HG02938 (cell line): Measurements from ENCODE around the gene POLD3.

Experiments
- ATAC-seq: cut with Tn5 transposase; IDR thresholded peaks from one replicate; pipeline ENCODE4 v1.9.1; 2021; ENCODE audit warnings: mild to moderate bottlenecking, moderate library complexity; ENCODE audit not compliant: unreplicated experiment

POLD3 gene

DNA sequence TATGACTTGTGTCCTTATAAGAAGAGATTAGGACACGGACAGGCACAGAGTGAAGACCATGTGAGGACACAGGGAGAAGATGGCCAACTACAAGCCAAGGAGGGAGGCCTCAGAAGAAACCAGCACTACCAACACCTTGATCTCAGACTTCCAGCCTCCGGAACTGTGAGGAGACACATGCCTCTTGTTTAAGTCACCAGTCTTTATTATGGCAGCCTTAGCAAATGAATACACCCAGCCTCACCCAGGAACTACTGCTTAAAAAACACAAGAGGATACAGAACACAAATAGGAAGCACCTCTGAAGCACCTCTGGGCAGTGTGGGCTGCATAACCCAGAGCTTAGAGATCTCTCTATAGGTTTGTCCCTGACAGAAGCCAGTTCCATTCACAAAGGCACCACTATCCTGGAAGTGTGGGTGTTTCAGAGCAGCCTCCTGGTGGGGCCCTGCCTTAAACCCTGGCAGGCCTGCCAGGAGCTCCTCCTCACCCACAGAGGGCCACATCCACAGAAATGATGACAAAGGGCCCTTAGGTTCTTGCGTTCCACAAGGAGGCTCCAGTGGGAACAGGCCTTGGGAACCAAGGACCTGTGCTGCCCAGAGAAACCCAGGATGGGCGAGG is 80.1 kb downstream of the POLD3 start:
- no peak for ATAC-seq

GRCh38 chr11:74672956-74673692 is 80.7 kb downstream of the POLD3 start:
- no peak for ATAC-seq

- ATAC-seq: no peak
Measured at GRCh38 chr11:74673693-74674360, 81.4 kb downstream of the POLD3 start.

DNA sequence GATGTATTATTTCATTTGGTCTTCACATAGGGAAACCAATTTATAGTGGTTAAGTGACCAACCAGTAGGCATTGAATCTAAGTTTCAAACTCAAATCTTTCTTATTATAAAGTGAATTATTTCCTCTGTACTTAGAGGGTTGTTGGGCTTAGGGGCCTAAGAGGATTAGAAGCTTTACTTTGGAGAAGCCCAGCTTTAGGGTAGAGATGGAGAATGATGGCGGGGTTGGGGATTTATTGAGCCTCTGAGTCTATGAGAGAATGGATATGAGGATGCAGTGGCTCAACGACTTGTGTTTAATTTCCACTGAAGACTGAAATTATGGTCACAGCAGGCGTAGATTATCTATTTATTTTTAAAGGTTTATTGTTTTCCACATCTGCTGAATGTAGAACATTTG is 83.4 kb downstream of the POLD3 start:
- ATAC-seq: no peak

DNA sequence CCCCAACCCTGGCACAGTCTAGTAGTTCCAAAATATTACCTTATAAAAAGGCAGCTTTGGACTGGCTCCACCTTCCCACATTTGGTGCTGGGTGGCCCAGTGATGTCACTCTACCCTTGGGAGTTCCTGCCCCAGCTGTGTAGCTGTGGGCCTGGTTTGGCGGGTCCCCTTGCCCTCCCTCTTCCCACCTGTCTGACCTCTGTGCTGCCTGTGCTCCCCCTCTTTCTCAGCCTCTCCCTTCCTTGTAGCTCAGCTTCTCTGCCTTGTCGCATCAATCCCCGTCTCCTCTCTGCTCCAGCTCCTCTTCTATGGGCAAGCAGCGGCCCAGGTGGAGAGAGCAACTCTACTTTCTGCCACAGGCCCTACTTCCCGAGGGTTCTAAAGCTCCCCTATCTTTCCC is 84.2 kb downstream of the POLD3 start:
- no peak for ATAC-seq

DNA sequence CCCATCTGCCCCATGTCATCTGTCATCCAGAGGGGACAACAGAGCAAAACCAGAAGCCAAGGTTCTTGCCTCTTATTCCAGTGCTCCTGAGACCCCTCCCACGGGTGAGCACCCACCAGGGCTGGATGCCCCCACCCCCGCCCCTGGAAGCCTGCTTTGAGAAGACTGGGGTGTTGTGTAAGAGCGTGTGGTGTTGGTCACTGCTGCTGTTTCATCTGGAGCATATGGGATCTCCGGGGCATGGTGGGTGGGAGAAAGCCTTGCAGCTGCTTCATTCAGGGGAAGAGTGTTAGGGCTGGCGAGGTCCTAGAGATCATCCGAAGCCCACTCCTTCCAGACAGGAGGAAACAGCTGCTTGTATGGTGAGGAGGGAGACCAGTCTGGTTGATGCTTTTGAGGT is 84.7 kb downstream of the POLD3 start:
- ATAC-seq: no peak

DNA sequence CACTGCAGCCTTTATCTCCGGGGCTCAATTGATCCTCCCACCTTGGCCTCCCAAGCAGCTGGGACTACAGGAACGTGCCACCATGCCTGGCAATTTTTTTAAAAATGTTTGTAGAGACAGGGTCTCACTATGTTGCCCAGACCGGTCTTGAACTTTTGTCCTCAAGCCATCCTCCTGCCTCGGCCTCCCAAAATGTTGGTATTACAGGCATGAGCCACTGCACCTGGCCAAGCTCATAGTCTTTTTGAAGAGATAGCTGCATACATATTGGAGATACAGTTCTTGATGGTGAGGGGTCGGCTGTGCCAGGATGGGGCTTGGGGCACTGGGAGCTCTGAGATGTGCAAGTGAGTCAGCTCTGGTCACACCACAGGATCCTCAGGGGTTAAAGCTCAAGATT is 85.7 kb downstream of the POLD3 start:
- ATAC-seq: no peak

GRCh38 chr11:74678591-74679512 is 86.5 kb downstream of the POLD3 start:
- no peak for ATAC-seq

- ATAC-seq: no peak
Measured at GRCh38 chr11:74679513-74679865, 87.1 kb downstream of the POLD3 start.

DNA sequence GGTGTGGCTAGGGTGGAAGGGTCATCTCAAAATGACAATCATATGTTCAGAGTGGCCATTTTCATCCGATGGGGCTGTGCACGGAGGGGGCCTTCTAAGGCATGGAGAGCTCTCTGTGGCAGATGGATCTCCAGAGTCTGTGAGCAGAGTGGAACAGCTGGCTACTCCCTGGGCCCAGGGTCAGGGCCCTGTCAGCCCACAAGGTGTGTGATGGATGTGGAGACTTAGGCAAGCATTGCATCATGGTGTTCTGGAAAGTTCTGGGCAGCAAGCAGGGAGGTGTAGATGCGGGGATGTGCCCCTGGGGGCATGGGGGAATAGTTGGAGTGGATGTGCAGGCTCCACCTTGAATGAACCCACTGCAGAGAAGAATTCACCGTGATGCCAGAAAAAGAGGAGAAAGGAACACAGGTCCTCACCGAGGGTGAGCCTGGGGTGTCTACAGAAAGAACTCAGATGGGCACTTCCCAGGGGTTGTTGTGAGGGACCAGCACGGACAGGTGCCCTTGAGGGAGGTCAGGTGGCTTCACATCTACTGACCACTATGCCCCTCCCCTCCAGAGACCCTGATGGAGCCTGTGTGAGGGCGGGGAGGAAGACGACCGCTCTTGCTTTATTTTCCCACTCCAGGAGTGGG is 87.8 kb downstream of the POLD3 start:
- ATAC-seq: no peak

DNA sequence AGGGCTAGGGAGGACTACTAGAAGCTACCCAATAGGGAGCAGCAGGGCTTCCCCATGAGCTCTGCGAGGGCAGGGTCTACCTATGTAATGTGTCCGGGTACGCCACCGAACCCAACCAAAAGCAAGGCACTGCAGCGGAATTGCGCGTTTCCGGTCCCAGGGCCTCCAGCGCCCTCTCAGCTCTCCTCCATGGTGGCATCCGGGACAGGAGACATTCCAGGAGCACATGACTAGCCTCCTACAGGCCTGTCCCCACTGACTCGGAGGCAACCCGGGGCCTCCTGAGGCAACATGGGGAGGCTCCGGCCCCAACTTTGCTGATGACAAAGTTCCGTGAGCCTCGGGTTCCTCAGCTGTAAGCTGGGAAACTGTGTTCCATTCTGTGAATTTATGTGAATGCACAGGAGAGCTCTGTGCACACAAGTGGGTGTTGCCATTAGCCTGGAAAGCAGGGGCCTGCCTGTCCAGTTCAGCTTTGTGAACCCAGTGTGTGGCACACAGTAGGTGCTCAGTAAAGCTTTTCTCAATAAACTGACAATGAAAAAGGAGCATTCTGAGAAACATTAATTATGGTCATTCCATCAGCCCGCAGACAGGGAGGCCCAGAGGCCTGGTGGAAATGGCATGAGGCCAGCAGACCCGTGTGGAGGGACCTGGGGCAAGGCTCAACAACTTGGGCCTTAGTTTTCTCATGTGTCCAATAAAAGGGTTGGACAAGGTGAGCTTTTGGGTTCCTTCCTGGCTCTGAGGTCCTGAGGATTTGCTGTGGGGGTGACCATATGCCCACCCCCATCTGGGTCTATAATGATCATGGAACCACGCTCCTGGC is 88.5 kb downstream of the POLD3 start:
- no peak for ATAC-seq

DNA sequence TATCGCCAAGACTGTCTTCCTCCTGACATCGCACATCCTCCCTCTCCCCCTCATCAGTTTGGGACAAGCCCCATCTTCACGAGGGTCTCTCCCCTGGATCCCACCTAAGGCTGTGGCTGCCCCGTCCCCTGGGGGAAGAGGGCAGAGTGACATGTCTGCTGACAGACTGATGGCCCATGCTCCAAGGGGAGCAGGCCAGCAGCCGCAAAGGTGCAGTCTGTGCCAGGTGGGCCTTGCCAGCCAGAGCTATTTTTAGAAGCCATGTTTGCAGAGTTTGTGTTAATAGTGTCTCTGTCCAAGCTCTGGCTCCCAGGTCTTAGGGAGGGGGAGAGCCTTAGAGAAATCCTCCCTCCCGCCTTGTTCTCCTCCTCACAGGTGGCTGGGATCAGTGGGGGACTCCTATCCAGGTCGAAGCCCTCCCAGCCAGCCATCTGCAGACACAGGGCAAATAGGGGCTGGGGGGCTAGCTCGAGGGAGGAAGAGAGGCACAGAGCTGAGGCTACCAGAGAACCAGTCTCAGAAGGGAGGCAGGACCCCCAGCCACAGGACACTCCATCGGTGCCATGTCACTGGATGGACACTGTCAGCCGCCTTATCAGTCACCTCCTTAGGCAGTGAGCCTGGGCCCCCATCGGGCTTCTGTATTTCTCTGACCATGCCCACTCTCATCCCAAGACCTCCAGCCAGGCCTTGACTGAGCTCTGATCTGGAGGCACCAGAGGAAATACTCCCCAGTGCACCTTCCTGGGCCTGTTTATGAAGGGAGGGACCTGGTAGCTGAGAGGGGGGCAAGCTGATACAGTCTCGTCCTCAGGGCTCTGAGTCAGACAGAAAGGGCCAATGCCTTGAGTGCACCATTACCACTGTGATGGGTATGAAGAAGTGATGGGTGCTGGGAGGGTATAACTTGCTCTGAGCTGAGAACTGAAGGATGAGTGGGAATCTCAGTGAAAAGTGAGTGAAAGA is 89.6 kb downstream of the POLD3 start:
- no peak for ATAC-seq

- ATAC-seq: no peak
Measured at GRCh38 chr11:74682731-74683278, 90.4 kb downstream of the POLD3 start.

GRCh38 chr11:74683279-74683871 is 91.0 kb downstream of the POLD3 start:
- no peak for ATAC-seq

DNA sequence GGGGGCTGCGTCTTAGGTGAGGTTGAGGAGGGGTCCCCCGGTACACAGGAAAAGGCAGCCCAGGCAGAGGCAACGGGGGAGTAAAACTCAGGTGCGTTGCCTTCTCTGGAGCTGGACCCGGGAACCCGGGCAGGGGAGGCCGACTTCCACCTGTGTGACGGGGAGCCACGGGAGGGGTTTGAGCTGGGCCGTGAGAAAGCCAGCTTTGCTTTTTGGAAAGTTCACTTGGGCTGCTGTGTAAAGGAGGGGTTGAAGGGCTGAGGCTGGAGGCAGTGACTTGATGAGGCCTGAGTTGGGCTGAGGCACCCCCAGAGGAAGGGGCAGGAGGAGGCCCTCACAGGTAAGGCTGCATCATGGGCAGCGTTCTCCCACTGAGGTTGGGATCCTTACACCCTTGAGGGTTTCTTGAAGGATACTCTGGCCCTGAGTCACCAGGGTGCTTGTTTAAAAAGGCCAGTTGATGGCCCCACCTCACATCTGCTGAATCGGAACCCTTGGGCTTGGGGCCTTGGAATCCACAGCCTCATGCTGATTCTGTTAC is 91.6 kb downstream of the POLD3 start:
- ATAC-seq: no peak

- ATAC-seq: no peak
Measured at GRCh38 chr11:74684661-74685060, 92.3 kb downstream of the POLD3 start.

- ATAC-seq: no peak
Measured at GRCh38 chr11:74685338-74685737, 93.0 kb downstream of the POLD3 start.

GRCh38 chr11:74685905-74686304 is 93.5 kb downstream of the POLD3 start:
- ATAC-seq: no peak
